SK-N-SH (cell line): ENCODE measurements around the gene NDUFA9. TPM values are rescaled to one million over a fixed set of nuclear protein-coding genes. Genes with fewer than 3 reads are reported as not detected.

ENCODE experiments used
- CTCF ChIA-PET: fragments of 300-600, 350-600 bp; formaldehyde crosslinking; extraction: SDS; loops from one replicate; lab custom pipeline; 2021; lab: Yijun Ruan, JAX
- POLR2A ChIA-PET: fragments of 350-600 bp; sonication (Branson Sonifier 250); formaldehyde crosslinking; extraction: SDS; loops from one replicate; lab custom pipeline; 2020; ENCODE audit warnings: antibody characterized with exemption, inconsistent platforms; lab: Yijun Ruan, JAX
- DNase-seq: peaks from one replicate; pipeline ENCODE4 v3.0.0; 2012
- H2AFZ ChIP-seq: fragments of 200-600 bp; sonication (generic); 2 replicates; pipeline ENCODE4 v1.8.1; 2016; ENCODE audit warnings: antibody characterized with exemption, mild to moderate bottlenecking, low read depth
- H3F3A ChIP-seq: fragments of 200-600 bp; sonication (generic); replicated peaks from 2 replicates; pipeline ENCODE3; 2016; ENCODE audit warnings: antibody characterized with exemption, mild to moderate bottlenecking; ENCODE audit not compliant: insufficient read depth
- H3K27ac ChIP-seq, 2 experiments: fragments of 200-500 bp in 1 of 2; fragments of 200-600 bp in 1 of 2; sonication (Bioruptor generic) in 1 of 2; sonication (generic), shearing (Covaris generic) in 1 of 2; 2 replicates each; pipeline versions ENCODE4 v1.5.1 to v1.6.1; 2014 to 2016; ENCODE audit warnings: low read depth in 2 of 2, inconsistent platforms in 1 of 2, low read length in 1 of 2, mild to moderate bottlenecking in 1 of 2, mixed read lengths in 1 of 2
- H3K27me3 ChIP-seq: fragments of 200-600 bp; sonication (generic), shearing (Covaris generic); 2 replicates; pipeline ENCODE4 v1.6.1; 2016; ENCODE audit warnings: mixed run types; ENCODE audit not compliant: insufficient read depth
- H3K36me3 ChIP-seq, 2 experiments: fragments of 200-500 bp in 1 of 2; fragments of 200-600 bp in 1 of 2; sonication (Bioruptor generic) in 1 of 2; sonication (generic) in 1 of 2; replicated peaks in 1 of 2; 2 replicates each; pipeline versions ENCODE3 to v1.5.1; 2014 to 2016; ENCODE audit warnings: low read length in 1 of 2, mild to moderate bottlenecking in 1 of 2; ENCODE audit not compliant: insufficient read depth in 2 of 2, control insufficient read depth in 1 of 2
- H3K4me1 ChIP-seq, 2 experiments: fragments of 200-500 bp in 1 of 2; fragments of 200-600 bp in 1 of 2; sonication (Bioruptor generic) in 1 of 2; sonication (generic), shearing (Covaris generic) in 1 of 2; 2 replicates each; pipeline versions ENCODE4 v1.5.1 to v1.6.1; 2014 to 2016; ENCODE audit warnings: low read depth in 1 of 2, low read length in 1 of 2, mixed run types in 1 of 2; ENCODE audit not compliant: insufficient read depth in 2 of 2, control insufficient read depth in 1 of 2
- H3K4me2 ChIP-seq: fragments of 200-600 bp; sonication (generic), shearing (Covaris generic); 2 replicates; pipeline ENCODE4 v1.6.1; 2017; ENCODE audit warnings: mixed run types
- H3K4me3 ChIP-seq, 2 experiments: fragments of 200-500 bp in 1 of 2; fragments of 200-600 bp in 1 of 2; sonication (Bioruptor generic) in 1 of 2; sonication (generic), shearing (Covaris generic) in 1 of 2; 2 replicates each; pipeline versions ENCODE4 v1.5.1 to v1.8.1; 2014 to 2016; ENCODE audit warnings: low read depth in 2 of 2, inconsistent platforms in 1 of 2, low read length in 1 of 2, mild to moderate bottlenecking in 1 of 2, mixed read lengths in 1 of 2, moderate library complexity in 1 of 2
- H3K79me2 ChIP-seq: fragments of 200-600 bp; sonication (generic); 2 replicates; pipeline ENCODE4 v1.8.1; 2017; ENCODE audit warnings: mild to moderate bottlenecking; ENCODE audit not compliant: insufficient read depth
- H3K9ac ChIP-seq: fragments of 200-600 bp; sonication (generic); 2 replicates; pipeline ENCODE4 v1.6.1; 2017; ENCODE audit warnings: mixed run types
- H3K9me2 ChIP-seq: fragments of 200-600 bp; sonication (generic); 2 replicates; pipeline ENCODE4 v1.6.1; 2017; ENCODE audit warnings: mixed run types
- H3K9me3 ChIP-seq: fragments of 200-600 bp; sonication (generic); 2 replicates; pipeline ENCODE4 v1.6.1; 2017; ENCODE audit warnings: mixed run types, mild to moderate bottlenecking, moderate library complexity
- H4K20me1 ChIP-seq: fragments of 200-600 bp; sonication (generic); 2 replicates; pipeline ENCODE4 v1.6.1; 2017; ENCODE audit warnings: mild to moderate bottlenecking, mixed run types; ENCODE audit not compliant: insufficient read depth
- CHD2 ChIP-seq: fragments of 150-350 bp; IDR thresholded peaks from 2 replicates; pipeline ENCODE4 v1.6.1; 2018; ENCODE audit warnings: low read length; ENCODE audit not compliant: partially characterized antibody
- ELF1 ChIP-seq: IDR thresholded peaks from 2 replicates; pipeline ENCODE4 v1.4.0; 2012
- EP300 ChIP-seq, 2 experiments: IDR thresholded peaks; 2 replicates each; pipeline versions ENCODE4 v1.4.0 to v1.6.1; 2012; ENCODE audit warnings: borderline replicate concordance in 1 of 2, low read depth in 1 of 2, low read length in 1 of 2
- EZH2phosphoT487 ChIP-seq: fragments of 200-600 bp; sonication (generic); IDR thresholded peaks from 2 replicates; pipeline ENCODE4 v1.6.1; 2017; ENCODE audit warnings: low read depth, mixed run types, mild to moderate bottlenecking, antibody characterized with exemption, moderate library complexity, borderline replicate concordance
- FOSL2 ChIP-seq: IDR thresholded peaks from 2 replicates; pipeline ENCODE4 v1.4.0; 2012; ENCODE audit warnings: low read depth, mild to moderate bottlenecking, moderate library complexity, borderline replicate concordance
- FOXJ3 ChIP-seq: sonication (generic); formaldehyde crosslinking; IDR thresholded peaks from 2 replicates; pipeline ENCODE4 v1.5.1; 2020; ENCODE audit warnings: mild to moderate bottlenecking, missing genetic modification reagents
- JUND ChIP-seq: IDR thresholded peaks from 2 replicates; pipeline ENCODE4 v1.4.0; 2012
- MEF2A ChIP-seq: IDR thresholded peaks from 2 replicates; pipeline ENCODE4 v1.4.0; 2012; ENCODE audit warnings: low read depth, borderline replicate concordance
- MXI1 ChIP-seq: IDR thresholded peaks from 2 replicates; pipeline ENCODE4 v1.6.1; 2012; ENCODE audit warnings: mild to moderate bottlenecking, low read depth, low read length, improper control_type of control experiment
- POLR2AphosphoS5 ChIP-seq: IDR thresholded peaks from 2 replicates; pipeline ENCODE4 v1.6.1; 2012; ENCODE audit warnings: low read depth, low read length
- RAD21 ChIP-seq: IDR thresholded peaks from 2 replicates; pipeline ENCODE4 v1.6.1; 2012; ENCODE audit warnings: mild to moderate bottlenecking, low read length
- RFX5 ChIP-seq: IDR thresholded peaks from 2 replicates; pipeline ENCODE4 v1.6.1; 2012; ENCODE audit warnings: mild to moderate bottlenecking, improper control_type of control experiment, low read length
- RXRA ChIP-seq: IDR thresholded peaks from 2 replicates; pipeline ENCODE4 v1.4.0; 2012; ENCODE audit warnings: low read depth, mild to moderate bottlenecking, borderline replicate concordance
- SIN3A ChIP-seq: IDR thresholded peaks from 2 replicates; pipeline ENCODE4 v1.6.1; 2012; ENCODE audit warnings: low read depth, mild to moderate bottlenecking, low read length, moderate library complexity, borderline replicate concordance
- SMC3 ChIP-seq: IDR thresholded peaks from 2 replicates; pipeline ENCODE4 v1.6.1; 2012; ENCODE audit warnings: low read depth, low read length, improper control_type of control experiment
- TCF12 ChIP-seq: IDR thresholded peaks from 2 replicates; pipeline ENCODE4 v1.4.0; 2012
- TEAD4 ChIP-seq: IDR thresholded peaks from 2 replicates; pipeline ENCODE4 v1.4.0; 2012; ENCODE audit warnings: mild to moderate bottlenecking, borderline replicate concordance; ENCODE audit not compliant: insufficient read depth
- YY1 ChIP-seq: IDR thresholded peaks from 2 replicates; pipeline ENCODE4 v1.4.0; 2012; ENCODE audit warnings: low read depth, mild to moderate bottlenecking
- WGBS: methylation state at CpG from one replicate; pipeline ENCODE4 v1.1.6; 2017; ENCODE audit warnings: low lambda C conversion rate; 5-methylcytosine and 5-hydroxymethylcytosine counted together
- polyA plus RNA-seq, 3 experiments: library from polyadenylated mRNA; depleted of rRNA; stranded (reverse); fragments of >200 nt; gene quantifications; 2 replicates each; pipeline ENCODE4 v1.2.3, GENCODE V29; 2012
- TF ChIP-seq, protein P1 (sequence below): IDR thresholded peaks from 2 replicates; pipeline ENCODE4 v1.6.1; 2012; ENCODE audit warnings: mild to moderate bottlenecking, low read depth, low read length, moderate library complexity
- TF ChIP-seq, protein P2 (sequence below): IDR thresholded peaks from 2 replicates; pipeline ENCODE4; 2012
- TF ChIP-seq, protein P3 (sequence below): IDR thresholded peaks from 2 replicates; pipeline ENCODE4 v1.4.0; 2012; ENCODE audit warnings: low read depth, borderline replicate concordance
- TF ChIP-seq, protein P4 (sequence below): IDR thresholded peaks from 2 replicates; pipeline ENCODE4 v1.4.0; 2012; ENCODE audit warnings: low read depth
- TF ChIP-seq, protein P5 (sequence below): fragments of 150-350 bp; IDR thresholded peaks from 2 replicates; pipeline ENCODE4 v1.6.1; 2017; ENCODE audit warnings: antibody characterized with exemption, low read length, low read depth, borderline replicate concordance
- TF ChIP-seq, protein P6 (sequence below): fragments of 150-350 bp; IDR thresholded peaks from 2 replicates; pipeline ENCODE4 v1.6.1; 2016; ENCODE audit warnings: mild to moderate bottlenecking, low read depth, low read length

Gene NDUFA9
- polyA plus RNA-seq, 1 of the 3 experiments (the other 2 are of a cell fraction) = 53.0 TPM

DNA sequence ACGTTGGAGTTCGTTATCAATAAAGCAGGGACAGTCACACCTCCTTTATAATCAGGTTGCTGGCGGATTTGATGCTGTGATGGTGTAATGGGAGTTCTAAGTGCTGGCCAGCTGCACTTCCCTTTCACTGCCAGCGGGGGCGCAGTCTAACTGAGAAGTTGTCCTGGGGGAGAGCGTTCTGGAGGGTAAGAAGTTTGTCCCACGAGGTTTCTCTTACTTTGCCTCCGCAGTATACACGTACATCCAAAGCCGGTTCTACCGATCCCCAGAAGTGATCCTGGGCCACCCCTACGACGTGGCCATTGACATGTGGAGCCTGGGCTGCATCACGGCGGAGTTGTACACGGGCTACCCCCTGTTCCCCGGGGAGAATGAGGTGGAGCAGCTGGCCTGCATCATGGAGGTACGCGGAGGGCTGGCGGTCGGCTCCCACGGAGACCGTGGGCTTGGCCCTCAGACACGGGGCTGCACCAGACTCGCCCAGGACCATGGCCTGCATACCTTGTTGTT is 44.2 kb upstream of the NDUFA9 start:
- 0% methylated on average over 23 of the region's 25 CpGs for WGBS
- Histone ChIP-seq H3K9me3 (no peaks in the 10 kb centered on the region), H3K79me2 (peaks cover 12% of the 10 kb centered on the region), H3K27me3 (peaks cover 22% of the 10 kb centered on the region; the same call in 1 of the 2 replicates), H3K36me3 (peaks cover 0 to 2% of the 10 kb centered on the region in 2 experiments), H3K27ac (peak overlapping the region in 1 of 2 experiments; percentile 77; a peak in 1 of 4 replicates), H4K20me1 (no peaks in the 10 kb centered on the region), H3K9ac (peak overlapping the region; percentile 67), H3K9me2 (no peaks in the 10 kb centered on the region), H3K4me2 (peak overlapping the region; percentile 77), H3K4me1 (peaks cover 0 to 19% of the 10 kb centered on the region in 2 experiments; a peak in 2 of 4 replicates), H3K4me3 (peak overlapping the region; percentile 88 to 97), H2AFZ (peak overlapping the region; percentile 74), H3F3A (no peaks in the 10 kb centered on the region)
- ChIA-PET CTCF (interaction anchor here (0.6 to 2.9 kb wide), 24 partner anchors 8 to 157 kb away, joined by 3 to 28 read pairs (median 8); partner anchors contain the start of genes AKAP3 and NDUFA9), POLR2A (no interaction called here)
- peak; percentile 72 for DNase-seq
- TF ChIP-seq SIN3A (peak; percentile 56; the same call in 1 of the 2 replicates), TCF12 (no peak; the same call in 1 of the 2 replicates), EP300 (IDR thresholded peaks at IDR 0.05; ENCODE audit: borderline replicate concordance in 1 of 2, low read depth in 1 of 2, low read length in 1 of 2) (no peak), RXRA (no peak), JUND (no peak), MXI1 (peak; percentile 88), SMC3 (no peak), YY1 (peak; percentile 57; the same call in 1 of the 2 replicates), FOXJ3 (CRISPR knock-in tag) (no peak), POLR2AphosphoS5 (peak; percentile 81), CHD2 (peak; percentile 66), RFX5 (no peak), EZH2phosphoT487 (no peak), ELF1 (peak; percentile 24; the same call in 1 of the 2 replicates), RAD21 (peak; percentile 70), FOSL2 (no peak), TEAD4 (no peak), MEF2A (no peak)
- TF ChIP-seq, protein P1, sequence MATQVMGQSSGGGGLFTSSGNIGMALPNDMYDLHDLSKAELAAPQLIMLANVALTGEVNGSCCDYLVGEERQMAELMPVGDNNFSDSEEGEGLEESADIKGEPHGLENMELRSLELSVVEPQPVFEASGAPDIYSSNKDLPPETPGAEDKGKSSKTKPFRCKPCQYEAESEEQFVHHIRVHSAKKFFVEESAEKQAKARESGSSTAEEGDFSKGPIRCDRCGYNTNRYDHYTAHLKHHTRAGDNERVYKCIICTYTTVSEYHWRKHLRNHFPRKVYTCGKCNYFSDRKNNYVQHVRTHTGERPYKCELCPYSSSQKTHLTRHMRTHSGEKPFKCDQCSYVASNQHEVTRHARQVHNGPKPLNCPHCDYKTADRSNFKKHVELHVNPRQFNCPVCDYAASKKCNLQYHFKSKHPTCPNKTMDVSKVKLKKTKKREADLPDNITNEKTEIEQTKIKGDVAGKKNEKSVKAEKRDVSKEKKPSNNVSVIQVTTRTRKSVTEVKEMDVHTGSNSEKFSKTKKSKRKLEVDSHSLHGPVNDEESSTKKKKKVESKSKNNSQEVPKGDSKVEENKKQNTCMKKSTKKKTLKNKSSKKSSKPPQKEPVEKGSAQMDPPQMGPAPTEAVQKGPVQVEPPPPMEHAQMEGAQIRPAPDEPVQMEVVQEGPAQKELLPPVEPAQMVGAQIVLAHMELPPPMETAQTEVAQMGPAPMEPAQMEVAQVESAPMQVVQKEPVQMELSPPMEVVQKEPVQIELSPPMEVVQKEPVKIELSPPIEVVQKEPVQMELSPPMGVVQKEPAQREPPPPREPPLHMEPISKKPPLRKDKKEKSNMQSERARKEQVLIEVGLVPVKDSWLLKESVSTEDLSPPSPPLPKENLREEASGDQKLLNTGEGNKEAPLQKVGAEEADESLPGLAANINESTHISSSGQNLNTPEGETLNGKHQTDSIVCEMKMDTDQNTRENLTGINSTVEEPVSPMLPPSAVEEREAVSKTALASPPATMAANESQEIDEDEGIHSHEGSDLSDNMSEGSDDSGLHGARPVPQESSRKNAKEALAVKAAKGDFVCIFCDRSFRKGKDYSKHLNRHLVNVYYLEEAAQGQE = 0 out of 2 replicates have a peak, but pooled peaks have one; percentile 13
- TF ChIP-seq, protein P2, sequence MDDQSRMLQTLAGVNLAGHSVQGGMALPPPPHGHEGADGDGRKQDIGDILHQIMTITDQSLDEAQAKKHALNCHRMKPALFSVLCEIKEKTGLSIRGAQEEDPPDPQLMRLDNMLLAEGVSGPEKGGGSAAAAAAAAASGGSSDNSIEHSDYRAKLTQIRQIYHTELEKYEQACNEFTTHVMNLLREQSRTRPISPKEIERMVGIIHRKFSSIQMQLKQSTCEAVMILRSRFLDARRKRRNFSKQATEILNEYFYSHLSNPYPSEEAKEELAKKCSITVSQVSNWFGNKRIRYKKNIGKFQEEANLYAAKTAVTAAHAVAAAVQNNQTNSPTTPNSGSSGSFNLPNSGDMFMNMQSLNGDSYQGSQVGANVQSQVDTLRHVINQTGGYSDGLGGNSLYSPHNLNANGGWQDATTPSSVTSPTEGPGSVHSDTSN = no peak
- TF ChIP-seq, protein P3, sequence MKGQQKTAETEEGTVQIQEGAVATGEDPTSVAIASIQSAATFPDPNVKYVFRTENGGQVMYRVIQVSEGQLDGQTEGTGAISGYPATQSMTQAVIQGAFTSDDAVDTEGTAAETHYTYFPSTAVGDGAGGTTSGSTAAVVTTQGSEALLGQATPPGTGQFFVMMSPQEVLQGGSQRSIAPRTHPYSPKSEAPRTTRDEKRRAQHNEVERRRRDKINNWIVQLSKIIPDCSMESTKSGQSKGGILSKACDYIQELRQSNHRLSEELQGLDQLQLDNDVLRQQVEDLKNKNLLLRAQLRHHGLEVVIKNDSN = no peak
- TF ChIP-seq, protein P4, sequence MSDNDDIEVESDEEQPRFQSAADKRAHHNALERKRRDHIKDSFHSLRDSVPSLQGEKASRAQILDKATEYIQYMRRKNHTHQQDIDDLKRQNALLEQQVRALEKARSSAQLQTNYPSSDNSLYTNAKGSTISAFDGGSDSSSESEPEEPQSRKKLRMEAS = peak; percentile 66; the same call in 1 of the 2 replicates
- TF ChIP-seq, protein P5, sequence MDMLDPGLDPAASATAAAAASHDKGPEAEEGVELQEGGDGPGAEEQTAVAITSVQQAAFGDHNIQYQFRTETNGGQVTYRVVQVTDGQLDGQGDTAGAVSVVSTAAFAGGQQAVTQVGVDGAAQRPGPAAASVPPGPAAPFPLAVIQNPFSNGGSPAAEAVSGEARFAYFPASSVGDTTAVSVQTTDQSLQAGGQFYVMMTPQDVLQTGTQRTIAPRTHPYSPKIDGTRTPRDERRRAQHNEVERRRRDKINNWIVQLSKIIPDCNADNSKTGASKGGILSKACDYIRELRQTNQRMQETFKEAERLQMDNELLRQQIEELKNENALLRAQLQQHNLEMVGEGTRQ = no peak
- TF ChIP-seq, protein P6, sequence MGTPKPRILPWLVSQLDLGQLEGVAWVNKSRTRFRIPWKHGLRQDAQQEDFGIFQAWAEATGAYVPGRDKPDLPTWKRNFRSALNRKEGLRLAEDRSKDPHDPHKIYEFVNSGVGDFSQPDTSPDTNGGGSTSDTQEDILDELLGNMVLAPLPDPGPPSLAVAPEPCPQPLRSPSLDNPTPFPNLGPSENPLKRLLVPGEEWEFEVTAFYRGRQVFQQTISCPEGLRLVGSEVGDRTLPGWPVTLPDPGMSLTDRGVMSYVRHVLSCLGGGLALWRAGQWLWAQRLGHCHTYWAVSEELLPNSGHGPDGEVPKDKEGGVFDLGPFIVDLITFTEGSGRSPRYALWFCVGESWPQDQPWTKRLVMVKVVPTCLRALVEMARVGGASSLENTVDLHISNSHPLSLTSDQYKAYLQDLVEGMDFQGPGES = no peak
